ENCODE results near the gene BIRC2.

Gene BIRC2

DNA sequence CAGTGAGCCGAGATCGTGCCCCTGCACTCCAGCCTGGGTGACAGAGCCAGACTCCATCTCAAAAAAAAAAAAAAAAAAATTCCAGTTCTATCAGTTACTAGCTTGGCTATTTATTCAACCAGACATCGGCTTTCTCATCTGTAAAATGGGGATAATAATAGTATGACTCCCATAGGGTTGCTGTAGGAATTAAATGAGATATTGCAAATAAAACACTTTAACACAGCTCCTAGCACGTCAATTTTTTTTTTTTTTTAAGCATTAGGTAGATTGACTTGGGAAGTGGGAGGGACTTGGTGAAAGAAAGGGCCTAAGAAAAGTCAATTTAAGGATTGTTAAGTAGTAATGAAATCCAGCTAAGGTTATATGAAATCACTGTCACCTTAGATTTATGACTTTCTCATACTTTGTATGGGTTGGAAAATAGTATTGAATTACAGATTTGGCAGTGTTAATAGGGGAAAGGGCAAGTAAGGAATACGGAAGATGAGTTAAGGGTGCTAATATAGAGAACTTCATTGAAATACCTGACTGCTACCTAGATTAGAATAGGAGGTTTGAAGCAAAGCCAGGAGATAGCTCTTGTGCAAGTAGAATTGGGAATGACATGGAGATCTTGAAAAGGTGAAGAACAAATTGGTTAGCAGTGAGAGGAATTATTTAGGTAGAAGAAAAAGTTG lies 28.8 kb downstream of the BIRC2 start:
- no peak for DNase-seq (ENCODE audit: low spot score)

- DNase-seq (ENCODE audit: low spot score) = no peak
These were observed 30.9 kb downstream of the BIRC2 start for GRCh38 chr11:102377891-102378290.

GRCh38 chr11:102378818-102379217 lies 31.8 kb downstream of the BIRC2 start:
- DNase-seq (ENCODE audit: low spot score) = no peak

DNA sequence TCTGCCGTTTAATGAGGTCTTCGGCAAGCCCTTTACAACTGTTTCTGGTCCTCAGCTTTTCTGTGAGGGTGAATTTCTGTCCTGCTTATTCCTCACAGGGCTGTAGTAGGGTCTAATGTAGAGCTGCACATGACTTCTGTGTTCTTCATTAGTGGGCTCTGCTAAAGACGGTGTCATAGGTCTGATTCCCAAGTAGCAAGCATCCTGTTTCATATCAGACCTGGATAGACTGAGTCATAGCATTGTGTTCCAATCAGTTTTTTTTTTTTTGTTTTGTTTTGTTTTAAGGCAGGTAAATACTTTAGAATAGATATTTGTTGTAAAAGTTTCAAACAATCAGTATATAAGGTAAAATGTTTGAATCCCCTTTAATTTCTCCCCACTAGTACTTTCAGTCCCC lies 35.4 kb downstream of the BIRC2 start:
- DNase-seq (ENCODE audit: low spot score) = no peak

- DNase-seq (ENCODE audit: low spot score) = no peak
These were observed 36.8 kb downstream of the BIRC2 start for GRCh38 chr11:102383839-102384238.

DNA sequence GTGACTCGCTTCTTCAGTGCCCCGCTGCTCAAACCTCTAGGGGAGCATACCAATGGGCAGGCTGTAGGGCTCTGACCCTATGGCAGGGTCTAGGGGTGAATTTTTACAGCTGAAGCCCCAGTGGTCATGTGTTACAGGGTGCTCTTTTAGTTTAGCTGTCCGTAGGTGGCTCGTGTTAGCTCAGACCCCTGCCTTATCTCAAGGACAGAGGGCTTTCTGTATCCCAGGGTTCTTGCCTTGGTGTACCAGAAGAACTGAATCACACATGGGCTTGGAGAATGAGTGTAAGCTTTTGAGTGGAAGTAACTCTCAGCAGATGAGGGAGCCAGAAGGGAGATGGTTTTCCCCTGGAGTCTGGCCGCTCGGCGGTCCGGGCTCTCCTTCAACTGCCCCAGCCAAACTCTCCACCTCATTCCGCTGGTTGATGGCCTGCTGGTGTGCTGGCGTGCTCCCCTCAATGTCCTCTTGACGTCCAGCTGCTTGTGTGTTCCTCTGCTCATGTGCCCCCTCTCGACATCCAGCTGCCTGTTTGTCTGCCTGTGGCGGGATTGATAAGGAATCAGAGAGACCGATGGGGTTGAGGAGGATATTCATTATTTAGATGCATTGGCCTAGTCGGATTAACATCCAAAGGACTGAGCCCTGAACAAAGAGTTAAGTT lies 37.5 kb downstream of the BIRC2 start:
- no peak for DNase-seq (ENCODE audit: low spot score)

DNA sequence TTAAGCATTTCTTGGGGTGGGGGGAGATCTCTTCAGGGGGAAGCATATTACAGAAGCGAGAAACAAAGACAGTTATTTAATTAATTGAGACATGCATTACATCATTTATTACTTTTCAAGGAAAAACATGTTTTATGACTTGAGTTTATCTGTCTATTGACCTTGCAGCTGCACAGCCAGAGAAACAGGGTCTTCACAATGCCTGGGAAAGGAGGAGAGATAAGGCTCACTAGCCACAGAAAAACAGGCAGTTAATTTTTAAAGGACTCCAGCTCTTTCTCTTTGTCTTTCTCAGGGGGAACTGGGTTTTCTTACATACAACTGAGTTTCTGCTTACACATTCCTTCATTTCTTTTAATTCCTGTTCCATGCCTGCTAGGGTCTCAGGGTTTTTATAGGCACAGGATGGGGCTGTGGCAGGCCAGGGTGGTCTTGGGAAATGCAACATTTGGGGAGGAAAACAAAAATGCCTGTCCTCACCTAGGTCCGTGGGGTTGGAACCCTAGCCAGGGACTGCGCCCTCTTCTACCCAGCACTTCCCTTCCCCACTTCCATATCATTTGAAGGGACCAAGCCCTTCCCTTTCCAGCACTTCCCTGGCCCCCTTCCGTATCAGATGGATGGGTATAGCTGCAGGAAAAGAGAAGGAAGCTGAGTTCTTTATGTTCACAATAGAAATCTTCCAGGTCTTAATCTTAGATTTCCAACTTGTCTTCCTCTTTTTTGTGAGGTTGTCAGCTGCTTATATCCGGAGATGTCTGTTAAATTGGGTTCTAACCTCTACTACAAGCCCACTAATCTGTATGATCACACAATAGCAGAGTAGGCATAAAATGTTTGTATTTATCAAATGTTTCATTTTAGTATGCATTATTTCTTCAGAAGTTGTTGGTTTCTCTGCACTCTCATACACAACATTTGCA lies 38.3 kb downstream of the BIRC2 start:
- no peak for DNase-seq (ENCODE audit: low spot score)

GRCh38 chr11:102386136-102386734 lies 39.2 kb downstream of the BIRC2 start:
- DNase-seq (ENCODE audit: low spot score) = no peak

DNA sequence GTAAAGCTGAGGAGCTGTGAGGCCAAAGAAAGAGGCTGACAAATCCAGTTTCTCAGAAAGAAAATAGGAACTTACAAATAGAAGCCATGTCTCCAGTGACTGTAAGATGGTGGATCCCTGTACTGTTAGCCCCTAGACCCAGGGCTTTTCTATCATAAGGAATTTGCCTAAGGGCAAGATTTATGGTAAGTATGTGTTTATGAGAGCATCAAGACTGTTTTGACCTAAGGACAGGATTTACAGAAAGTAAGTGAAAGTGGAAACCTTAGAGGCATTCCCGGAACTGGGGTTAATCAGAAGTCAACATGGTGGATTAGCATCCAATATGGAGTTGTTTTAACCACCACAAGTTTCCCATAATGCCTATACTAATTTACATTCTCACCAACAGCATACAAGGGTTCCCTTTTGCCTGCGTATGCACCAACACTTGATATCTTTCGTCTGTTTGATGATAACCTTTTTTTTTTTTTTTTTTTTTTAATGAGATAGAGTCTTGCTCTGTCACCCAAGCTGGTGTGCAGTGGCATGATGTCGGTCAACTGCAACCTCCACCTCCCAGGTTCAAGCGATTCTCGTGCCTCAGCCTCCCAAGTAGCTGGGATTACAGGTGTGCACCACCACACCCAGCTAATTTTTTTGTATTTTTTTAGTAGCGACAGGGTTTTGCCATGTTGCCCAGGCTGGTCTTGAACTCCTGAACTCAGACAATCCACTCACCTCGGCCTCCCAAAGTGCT lies 40.2 kb downstream of the BIRC2 start:
- no peak for DNase-seq (ENCODE audit: low spot score)

DNA sequence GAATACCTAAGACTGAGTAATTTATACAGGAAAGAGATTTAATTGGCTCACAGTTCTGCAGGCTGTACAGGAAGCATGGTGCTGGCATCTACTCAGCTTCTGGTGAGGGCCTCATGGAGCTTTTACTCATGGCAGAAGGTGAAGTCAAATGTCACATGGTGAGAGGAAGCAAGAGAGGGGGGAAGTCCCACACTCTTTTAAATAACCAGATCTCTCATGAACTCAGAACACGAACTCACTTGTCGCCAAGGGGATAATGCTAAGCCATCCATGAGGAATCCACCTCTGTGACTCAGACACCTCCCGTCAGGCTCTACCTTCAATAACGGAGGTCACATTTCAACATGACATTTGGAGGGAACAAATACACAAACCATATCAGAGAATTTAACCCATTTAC lies 42.2 kb downstream of the BIRC2 start:
- no peak for DNase-seq (ENCODE audit: low spot score)

- peak; percentile 74 for DNase-seq (ENCODE audit: low spot score)
These were observed 43.9 kb downstream of the BIRC2 start for GRCh38 chr11:102390667-102391465.

- no peak for DNase-seq (ENCODE audit: low spot score)
These were observed 44.7 kb downstream of the BIRC2 start for GRCh38 chr11:102391549-102392237.

DNA sequence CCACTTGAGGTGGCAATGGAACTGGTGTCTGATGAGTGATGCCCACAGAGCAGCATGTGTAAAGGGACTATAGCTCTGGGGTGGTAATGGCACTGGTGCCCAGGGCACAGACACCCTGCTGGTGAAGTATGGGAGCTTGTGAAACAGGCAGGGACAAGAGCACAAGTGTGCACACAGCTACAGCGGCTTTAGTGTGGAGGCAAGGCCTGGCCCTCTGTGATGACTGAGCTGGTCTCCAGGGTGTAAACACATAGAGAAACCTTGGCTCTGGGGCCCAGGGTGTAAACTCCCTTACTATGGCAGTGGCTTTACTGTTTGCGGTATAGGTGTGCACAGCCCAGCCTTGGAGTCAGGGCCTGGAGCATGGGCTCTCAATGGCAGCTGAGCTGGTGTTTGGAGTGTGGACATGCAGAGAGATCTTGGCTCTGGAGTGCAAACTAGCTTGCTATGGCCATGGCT lies 46.3 kb downstream of the BIRC2 start:
- DNase-seq (ENCODE audit: low spot score) = no peak

GRCh38 chr11:102395720-102396393 lies 48.8 kb downstream of the BIRC2 start:
- DNase-seq (ENCODE audit: low spot score) = no peak

- DNase-seq (ENCODE audit: low spot score) = no peak
These were observed 49.9 kb downstream of the BIRC2 start for GRCh38 chr11:102396708-102397563.

- DNase-seq (ENCODE audit: low spot score) = no peak
These were observed 51.3 kb downstream of the BIRC2 start for GRCh38 chr11:102398297-102398696.

DNA sequence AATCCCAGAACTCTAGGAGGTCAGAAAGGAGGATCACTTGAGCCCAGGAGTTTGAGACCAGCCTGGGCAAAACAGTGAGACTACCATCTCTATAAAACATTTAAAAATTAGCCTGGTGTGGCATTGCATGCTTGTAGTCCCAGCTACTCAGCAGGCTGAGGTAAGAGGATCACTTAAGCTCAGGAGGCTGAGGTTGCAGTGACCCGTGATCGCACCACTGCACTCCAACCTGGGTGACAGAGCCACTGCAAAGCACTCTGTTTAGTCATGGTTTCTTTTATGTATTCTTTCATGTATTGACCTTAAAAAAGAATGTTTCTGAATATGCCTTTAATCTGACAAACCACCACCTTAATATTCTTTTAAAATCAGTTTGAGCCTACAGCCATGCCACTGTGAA lies 52.2 kb downstream of the BIRC2 start:
- no peak for DNase-seq (ENCODE audit: low spot score)

DNA sequence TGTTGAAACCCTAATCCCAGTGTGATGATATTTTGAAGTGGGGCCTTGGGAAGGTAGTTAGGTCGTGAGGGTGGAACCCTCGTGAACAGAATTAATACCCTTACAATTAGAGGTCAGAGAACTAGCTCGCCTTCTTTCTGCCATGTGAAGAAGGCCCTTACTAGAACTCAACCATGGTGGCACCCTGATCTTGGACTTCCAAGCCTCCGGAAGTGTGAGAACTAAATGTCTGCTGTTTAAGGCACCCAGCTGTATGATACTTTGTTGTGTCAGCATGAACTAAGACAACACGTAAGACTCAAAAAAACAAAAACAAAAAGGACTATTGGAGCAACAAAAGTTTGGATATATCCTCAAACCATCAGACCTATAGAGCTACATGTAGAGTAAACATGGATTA lies 53.6 kb downstream of the BIRC2 start:
- DNase-seq (ENCODE audit: low spot score) = no peak

- DNase-seq (ENCODE audit: low spot score) = no peak
These were observed 54.9 kb downstream of the BIRC2 start for GRCh38 chr11:102401905-102402304.
